ENCODE measurements around the gene FARS2.
"Not testable (repeated sequence)": the region's sequence is repeated elsewhere in the genome, so short reads cannot be mapped to it uniquely, and the experiment has no call there.

FARS2 gene

DNA sequence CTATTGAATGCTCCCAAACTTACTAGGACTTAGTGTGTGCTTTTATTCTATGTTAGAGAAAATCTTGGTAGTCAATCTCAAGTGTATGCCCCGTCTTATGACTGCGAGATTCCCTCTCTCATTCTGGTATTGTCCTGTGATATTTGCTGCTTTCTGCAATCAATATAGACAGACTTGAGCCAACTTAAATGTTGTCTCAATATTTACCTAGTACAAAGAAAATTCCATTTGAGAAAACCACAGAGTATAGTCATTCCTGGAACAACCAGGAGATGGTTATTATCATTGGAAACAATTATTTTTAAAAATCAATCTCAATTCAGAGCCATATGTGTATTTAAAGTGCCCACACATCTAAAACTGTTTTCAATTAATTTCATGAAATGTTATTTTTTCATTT lies 415.4 kb downstream of the FARS2 start:
- H3K27ac ChIP-seq (ENCODE audit: low read depth in 2 of 2, low read length in 2 of 2): no peak overlapping the region
- no peak overlapping the region for H3K9ac ChIP-seq (ENCODE audit: low read depth in 1 of 2, low read length in 2 of 2)
- no peaks in the 10 kb centered on the region for H3K27me3 ChIP-seq (ENCODE audit: control insufficient read depth in 2 of 2, insufficient read depth in 2 of 2, low read length in 2 of 2)
- H3K4me3 ChIP-seq (ENCODE audit: low read length in 2 of 2): no peak overlapping the region
- H3K4me1 ChIP-seq (ENCODE audit: control insufficient read depth in 2 of 2, insufficient read depth in 2 of 2, low read length in 2 of 2): peaks cover 0 to 2% of the 10 kb centered on the region in 2 donors
- no peaks in the 10 kb centered on the region for H3K36me3 ChIP-seq (ENCODE audit: control insufficient read depth in 2 of 2, insufficient read depth in 2 of 2, low read length in 2 of 2)
- H3K9me3 ChIP-seq (ENCODE audit: control insufficient read depth in 2 of 2, low read length in 2 of 2): no peaks in the 10 kb centered on the region

DNA sequence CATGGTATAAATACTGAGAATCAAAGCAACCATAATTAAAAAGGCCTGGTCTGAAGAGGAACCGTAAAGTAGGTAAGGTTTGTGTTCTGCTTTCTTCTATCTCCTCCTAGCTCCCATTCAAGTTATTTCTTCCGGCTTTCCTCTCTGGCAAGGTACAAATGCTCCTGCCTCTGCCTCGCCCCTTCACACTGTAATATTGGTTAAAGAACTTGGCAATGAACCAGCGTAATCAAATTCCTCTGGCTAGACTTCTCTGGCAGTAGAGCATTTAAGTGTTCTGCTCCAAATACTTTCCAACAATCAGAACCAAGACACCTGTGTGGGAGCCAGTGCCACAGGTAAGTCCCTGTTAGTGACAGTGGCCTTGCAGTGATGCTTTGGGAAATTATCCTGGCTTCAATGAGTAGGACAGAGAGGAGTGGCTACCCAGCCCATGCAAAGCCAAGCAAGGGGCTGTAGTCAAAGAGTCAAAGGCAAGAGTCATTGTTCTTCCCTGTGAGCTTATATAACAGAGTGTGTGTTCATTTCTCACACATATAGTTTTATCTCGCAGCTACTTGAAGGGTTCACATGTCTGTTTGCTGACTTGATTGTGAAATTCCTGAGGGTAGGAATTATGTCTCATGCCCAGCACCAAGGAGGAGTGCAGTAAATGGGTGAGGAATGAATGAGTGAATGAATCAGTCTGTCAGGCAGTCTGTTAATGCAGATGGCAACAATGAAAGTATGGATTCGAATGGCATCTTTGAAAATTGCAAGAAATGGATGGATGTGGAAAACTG lies 416.1 kb downstream of the FARS2 start:
- no peaks in the 10 kb centered on the region for H3K36me3 ChIP-seq (ENCODE audit: control insufficient read depth in 2 of 2, insufficient read depth in 2 of 2, low read length in 2 of 2)
- H3K27me3 ChIP-seq (ENCODE audit: control insufficient read depth in 2 of 2, insufficient read depth in 2 of 2, low read length in 2 of 2): no peaks in the 10 kb centered on the region
- no peaks in the 10 kb centered on the region for H3K9me3 ChIP-seq (ENCODE audit: control insufficient read depth in 2 of 2, low read length in 2 of 2)
- no peak overlapping the region for H3K27ac ChIP-seq (ENCODE audit: low read depth in 2 of 2, low read length in 2 of 2)
- no peak overlapping the region for H3K9ac ChIP-seq (ENCODE audit: low read depth in 1 of 2, low read length in 2 of 2)
- no peak overlapping the region for H3K4me3 ChIP-seq (ENCODE audit: low read length in 2 of 2)
- peaks cover 0 to 2% of the 10 kb centered on the region in 2 donors for H3K4me1 ChIP-seq (ENCODE audit: control insufficient read depth in 2 of 2, insufficient read depth in 2 of 2, low read length in 2 of 2)

DNA sequence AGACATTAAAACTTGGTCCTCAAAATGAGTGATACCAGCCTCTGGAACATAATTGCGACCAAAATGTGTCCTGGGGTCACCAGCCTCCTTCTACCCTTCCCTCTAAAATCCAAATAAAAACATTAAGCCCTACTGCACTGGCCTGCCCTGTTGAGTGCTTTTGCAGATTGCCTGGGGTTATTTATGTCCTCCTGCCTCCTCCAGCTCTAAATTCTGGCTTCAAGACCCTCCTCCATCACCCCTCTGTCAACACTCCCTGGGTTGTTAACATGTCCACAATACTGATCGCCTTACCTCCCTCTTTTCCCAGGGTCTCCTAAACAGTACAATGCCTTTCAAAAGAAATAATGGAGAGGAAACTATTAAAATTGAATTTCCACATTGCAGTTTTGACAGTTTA lies 418.0 kb downstream of the FARS2 start:
- no peaks in the 10 kb centered on the region for H3K36me3 ChIP-seq (ENCODE audit: control insufficient read depth in 2 of 2, insufficient read depth in 2 of 2, low read length in 2 of 2)
- no peak overlapping the region for H3K27ac ChIP-seq (ENCODE audit: low read depth in 2 of 2, low read length in 2 of 2)
- H3K4me3 ChIP-seq (ENCODE audit: low read length in 2 of 2): no peak overlapping the region
- H3K4me1 ChIP-seq (ENCODE audit: control insufficient read depth in 2 of 2, insufficient read depth in 2 of 2, low read length in 2 of 2): peaks cover 0 to 2% of the 10 kb centered on the region in 2 donors
- no peaks in the 10 kb centered on the region for H3K9me3 ChIP-seq (ENCODE audit: control insufficient read depth in 2 of 2, low read length in 2 of 2)
- H3K27me3 ChIP-seq (ENCODE audit: control insufficient read depth in 2 of 2, insufficient read depth in 2 of 2, low read length in 2 of 2): no peaks in the 10 kb centered on the region
- no peak overlapping the region for H3K9ac ChIP-seq (ENCODE audit: low read depth in 1 of 2, low read length in 2 of 2)

DNA sequence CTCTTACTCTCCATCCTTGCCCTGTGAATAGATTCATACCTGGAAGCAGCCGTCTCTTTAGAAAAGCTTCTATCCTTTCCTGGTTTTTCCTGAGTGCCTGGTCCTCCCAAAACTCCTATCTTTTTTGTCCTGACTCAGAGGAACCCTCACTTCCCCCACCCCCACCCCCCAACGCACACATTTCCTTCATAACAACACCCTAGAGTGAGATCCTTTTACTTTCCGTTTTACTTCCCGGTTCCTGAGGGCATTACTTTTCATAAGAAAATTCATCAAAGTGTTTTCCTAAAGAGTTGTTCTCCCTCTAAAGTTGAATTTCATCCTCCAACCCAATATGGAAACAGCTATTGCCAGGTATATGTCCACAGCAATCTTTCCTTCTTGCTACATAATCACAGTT lies 418.4 kb downstream of the FARS2 start:
- no peak overlapping the region for H3K9ac ChIP-seq (ENCODE audit: low read depth in 1 of 2, low read length in 2 of 2)
- H3K36me3 ChIP-seq (ENCODE audit: control insufficient read depth in 2 of 2, insufficient read depth in 2 of 2, low read length in 2 of 2): no peaks in the 10 kb centered on the region
- H3K9me3 ChIP-seq (ENCODE audit: control insufficient read depth in 2 of 2, low read length in 2 of 2): no peaks in the 10 kb centered on the region
- H3K27me3 ChIP-seq (ENCODE audit: control insufficient read depth in 2 of 2, insufficient read depth in 2 of 2, low read length in 2 of 2): no peaks in the 10 kb centered on the region
- H3K27ac ChIP-seq (ENCODE audit: low read depth in 2 of 2, low read length in 2 of 2): no peak overlapping the region
- H3K4me1 ChIP-seq (ENCODE audit: control insufficient read depth in 2 of 2, insufficient read depth in 2 of 2, low read length in 2 of 2): peaks cover 0 to 2% of the 10 kb centered on the region in 2 donors
- no peak overlapping the region for H3K4me3 ChIP-seq (ENCODE audit: low read length in 2 of 2)

DNA sequence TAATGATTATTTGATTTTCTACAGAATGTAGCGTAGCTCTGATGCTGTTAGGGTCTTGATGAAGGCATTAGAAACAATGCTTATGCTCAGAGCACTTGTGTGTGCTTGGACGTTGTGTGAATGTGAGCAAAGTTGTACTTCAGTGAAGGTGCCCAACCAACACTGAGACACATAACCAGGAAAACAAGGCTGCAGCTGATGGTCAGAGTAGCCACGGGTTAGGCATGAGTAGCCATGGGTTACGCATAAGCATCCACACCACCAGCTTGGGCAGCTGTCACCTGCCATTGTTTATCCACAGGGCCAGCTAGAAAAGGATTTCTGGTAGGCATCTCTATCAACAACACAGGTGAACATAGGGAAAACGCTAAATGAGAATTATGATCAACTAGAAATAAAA lies 418.8 kb downstream of the FARS2 start:
- Histone ChIP-seq H3K27ac (ENCODE audit: low read depth in 2 of 2, low read length in 2 of 2) (no peak overlapping the region), H3K27me3 (ENCODE audit: control insufficient read depth in 2 of 2, insufficient read depth in 2 of 2, low read length in 2 of 2) (no peaks in the 10 kb centered on the region), H3K9me3 (ENCODE audit: control insufficient read depth in 2 of 2, low read length in 2 of 2) (no peaks in the 10 kb centered on the region), H3K9ac (ENCODE audit: low read depth in 1 of 2, low read length in 2 of 2) (no peak overlapping the region), H3K4me3 (ENCODE audit: low read length in 2 of 2) (no peak overlapping the region), H3K36me3 (ENCODE audit: control insufficient read depth in 2 of 2, insufficient read depth in 2 of 2, low read length in 2 of 2) (no peaks in the 10 kb centered on the region), H3K4me1 (ENCODE audit: control insufficient read depth in 2 of 2, insufficient read depth in 2 of 2, low read length in 2 of 2) (peaks cover 0 to 2% of the 10 kb centered on the region in 2 donors)

DNA sequence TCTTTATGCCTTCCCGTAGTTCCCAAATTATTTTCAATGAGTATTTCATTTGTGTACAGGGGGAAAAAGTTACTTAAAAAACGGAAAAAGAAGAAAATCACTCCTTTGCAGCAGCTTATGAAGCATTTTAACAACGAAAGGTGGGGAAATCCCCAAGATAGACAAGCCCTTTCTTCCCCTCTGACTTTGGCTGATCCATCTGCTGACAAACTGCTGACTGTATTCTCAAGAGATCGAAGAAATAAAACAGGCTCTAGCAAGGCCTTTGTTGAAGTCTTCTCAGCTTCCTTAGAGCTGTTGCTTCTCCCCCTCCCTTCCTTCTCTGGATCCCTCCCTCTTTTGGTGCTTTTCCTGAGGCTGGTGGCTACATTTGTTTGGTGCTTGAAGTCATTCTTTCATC lies 420.2 kb downstream of the FARS2 start:
- Histone ChIP-seq H3K9me3 (ENCODE audit: control insufficient read depth in 2 of 2, low read length in 2 of 2) (no peaks in the 10 kb centered on the region), H3K27me3 (ENCODE audit: control insufficient read depth in 2 of 2, insufficient read depth in 2 of 2, low read length in 2 of 2) (no peaks in the 10 kb centered on the region), H3K4me1 (ENCODE audit: control insufficient read depth in 2 of 2, insufficient read depth in 2 of 2, low read length in 2 of 2) (peaks cover 0 to 2% of the 10 kb centered on the region in 2 donors), H3K27ac (ENCODE audit: low read depth in 2 of 2, low read length in 2 of 2) (no peak overlapping the region), H3K4me3 (ENCODE audit: low read length in 2 of 2) (no peak overlapping the region), H3K36me3 (ENCODE audit: control insufficient read depth in 2 of 2, insufficient read depth in 2 of 2, low read length in 2 of 2) (no peaks in the 10 kb centered on the region), H3K9ac (ENCODE audit: low read depth in 1 of 2, low read length in 2 of 2) (no peak overlapping the region)

DNA sequence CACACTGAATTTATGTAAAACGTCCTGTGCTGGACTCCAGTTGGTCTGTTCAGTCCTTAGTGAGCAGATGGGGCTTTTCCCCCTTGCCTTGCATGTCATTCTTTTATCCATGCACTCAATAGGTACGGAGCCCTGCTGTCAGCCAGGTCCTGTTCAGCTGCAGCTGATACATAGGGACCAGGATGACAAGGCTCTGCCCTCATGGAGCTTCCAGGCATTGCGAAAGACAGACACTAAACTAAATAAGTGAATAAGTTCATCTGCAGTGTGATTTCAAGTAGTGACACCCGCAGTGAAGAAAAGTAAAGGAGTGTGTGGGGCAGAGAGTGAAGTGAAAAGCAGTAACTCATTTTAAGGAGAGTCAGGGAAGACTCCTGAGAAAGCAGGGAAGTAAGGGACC lies 421.2 kb downstream of the FARS2 start:
- H3K4me3 ChIP-seq (ENCODE audit: low read length in 2 of 2): no peak overlapping the region
- no peak overlapping the region for H3K9ac ChIP-seq (ENCODE audit: low read depth in 1 of 2, low read length in 2 of 2)
- H3K9me3 ChIP-seq (ENCODE audit: control insufficient read depth in 2 of 2, low read length in 2 of 2): no peaks in the 10 kb centered on the region
- H3K27me3 ChIP-seq (ENCODE audit: control insufficient read depth in 2 of 2, insufficient read depth in 2 of 2, low read length in 2 of 2): no peaks in the 10 kb centered on the region
- no peaks in the 10 kb centered on the region for H3K36me3 ChIP-seq (ENCODE audit: control insufficient read depth in 2 of 2, insufficient read depth in 2 of 2, low read length in 2 of 2)
- H3K27ac ChIP-seq (ENCODE audit: low read depth in 2 of 2, low read length in 2 of 2): no peak overlapping the region
- H3K4me1 ChIP-seq (ENCODE audit: control insufficient read depth in 2 of 2, insufficient read depth in 2 of 2, low read length in 2 of 2): no peaks in the 10 kb centered on the region

DNA sequence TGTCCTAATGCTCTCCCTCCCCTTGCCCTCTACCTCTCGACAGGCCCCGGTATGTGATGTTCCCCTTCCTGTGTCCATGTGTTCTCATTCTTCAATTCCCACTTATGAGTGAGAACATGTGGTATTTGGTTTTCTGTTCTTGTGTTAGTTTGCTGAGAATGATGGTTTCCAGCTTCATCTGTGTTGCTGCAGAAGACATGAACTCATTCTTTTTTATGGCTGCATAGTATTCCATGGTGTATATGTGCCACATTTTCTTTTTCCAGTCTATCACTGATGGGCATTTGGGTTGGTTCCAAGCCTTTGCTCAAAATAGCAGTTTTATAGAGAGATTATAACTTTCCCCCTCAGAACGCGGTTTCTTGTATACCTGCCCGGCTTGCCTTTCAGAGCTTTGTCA lies 422.4 kb downstream of the FARS2 start:
- not testable (repeated sequence) for H3K4me1 ChIP-seq (ENCODE audit: control insufficient read depth in 2 of 2, insufficient read depth in 2 of 2, low read length in 2 of 2); H3K27ac ChIP-seq (ENCODE audit: low read depth in 2 of 2, low read length in 2 of 2); H3K4me3 ChIP-seq (ENCODE audit: low read length in 2 of 2); H3K9ac ChIP-seq (ENCODE audit: low read depth in 1 of 2, low read length in 2 of 2); H3K36me3 ChIP-seq (ENCODE audit: control insufficient read depth in 2 of 2, insufficient read depth in 2 of 2, low read length in 2 of 2); H3K27me3 ChIP-seq (ENCODE audit: control insufficient read depth in 2 of 2, insufficient read depth in 2 of 2, low read length in 2 of 2); H3K9me3 ChIP-seq (ENCODE audit: control insufficient read depth in 2 of 2, low read length in 2 of 2)

DNA sequence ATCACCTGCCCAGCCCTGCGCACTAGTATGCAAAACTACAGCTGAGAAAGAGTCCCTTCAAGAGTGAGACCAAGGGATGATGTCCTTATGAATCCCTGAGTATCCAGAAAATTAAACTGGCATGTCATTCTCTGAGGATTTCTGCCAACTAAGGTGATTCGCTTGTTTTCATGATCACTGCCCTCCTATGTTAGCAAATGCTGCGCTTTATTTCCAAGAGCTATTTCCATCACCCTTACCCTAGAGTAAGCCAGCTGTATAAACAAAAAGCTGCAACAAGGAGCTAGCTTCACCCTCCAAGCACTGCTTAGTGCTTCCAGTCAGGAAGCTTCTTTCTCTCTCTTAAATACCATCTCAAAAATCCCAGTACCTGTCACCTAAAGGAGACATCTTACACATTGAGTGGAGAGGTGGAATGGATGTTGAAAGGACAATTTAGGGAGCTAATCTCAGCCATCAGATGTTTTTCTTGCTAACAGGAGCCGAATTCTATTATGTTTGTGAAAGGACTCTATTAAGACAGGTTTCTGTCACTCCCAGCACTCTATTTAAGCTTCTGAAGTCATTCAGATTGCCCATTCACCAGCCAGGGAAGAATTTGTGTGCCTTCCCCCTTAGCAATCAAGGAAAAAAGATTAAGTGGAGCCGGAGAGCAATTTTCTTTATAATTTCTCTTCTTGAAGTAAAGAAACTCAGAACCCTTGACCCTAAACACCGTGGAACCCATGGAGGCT lies 423.2 kb downstream of the FARS2 start:
- Histone ChIP-seq H3K36me3 (ENCODE audit: control insufficient read depth in 2 of 2, insufficient read depth in 2 of 2, low read length in 2 of 2) (no peaks in the 10 kb centered on the region), H3K4me1 (ENCODE audit: control insufficient read depth in 2 of 2, insufficient read depth in 2 of 2, low read length in 2 of 2) (no peaks in the 10 kb centered on the region), H3K27me3 (ENCODE audit: control insufficient read depth in 2 of 2, insufficient read depth in 2 of 2, low read length in 2 of 2) (no peaks in the 10 kb centered on the region), H3K9ac (ENCODE audit: low read depth in 1 of 2, low read length in 2 of 2) (no peak overlapping the region), H3K9me3 (ENCODE audit: control insufficient read depth in 2 of 2, low read length in 2 of 2) (no peaks in the 10 kb centered on the region), H3K4me3 (ENCODE audit: low read length in 2 of 2) (no peak overlapping the region), H3K27ac (ENCODE audit: low read depth in 2 of 2, low read length in 2 of 2) (no peak overlapping the region)

DNA sequence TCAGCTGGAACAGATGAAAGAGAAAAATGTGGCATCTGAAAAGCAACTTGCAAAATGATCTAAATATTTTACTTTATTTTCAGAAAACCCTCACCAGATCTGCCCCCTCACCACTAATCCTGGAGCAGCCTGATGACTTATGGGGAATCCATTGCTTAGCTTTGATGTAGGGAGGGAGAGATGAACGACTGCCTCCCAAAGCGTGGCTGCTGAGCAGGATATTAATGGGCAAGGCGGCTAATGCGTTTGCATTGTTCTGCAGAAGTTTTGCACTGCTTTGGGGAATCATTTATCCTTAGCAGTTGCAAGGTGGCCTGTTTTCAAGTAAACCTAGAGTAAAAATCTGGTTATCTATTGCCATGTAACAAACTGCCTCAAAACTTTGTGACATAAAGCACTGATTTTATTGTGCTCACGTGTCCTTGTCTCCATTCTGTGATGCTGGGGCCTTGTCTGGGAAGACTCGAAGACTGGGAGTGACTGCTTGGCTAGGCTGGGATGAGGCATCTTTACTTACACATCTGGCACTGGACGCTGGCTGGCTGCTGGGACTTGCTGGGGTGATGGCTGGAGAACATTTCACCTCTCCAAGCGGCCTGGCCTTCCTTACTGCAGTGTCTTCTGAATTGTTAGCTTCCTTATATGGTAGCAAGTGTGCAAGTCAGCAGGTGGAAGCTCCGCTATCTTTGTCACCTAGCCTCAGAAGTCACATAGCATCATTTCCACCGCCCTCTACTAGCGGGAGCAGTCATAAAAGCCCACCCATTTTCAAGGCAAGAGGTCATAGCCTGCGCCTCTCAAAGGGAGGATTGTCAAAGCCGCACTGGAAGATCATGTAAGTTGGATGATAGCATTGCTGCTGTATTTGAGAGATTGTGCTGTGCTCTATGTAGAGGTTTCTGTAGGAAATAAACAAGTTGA lies 432.2 kb downstream of the FARS2 start:
- H3K4me3 ChIP-seq (ENCODE audit: low read length in 2 of 2): no peak overlapping the region
- no peaks in the 10 kb centered on the region for H3K9me3 ChIP-seq (ENCODE audit: control insufficient read depth in 2 of 2, low read length in 2 of 2)
- H3K4me1 ChIP-seq (ENCODE audit: control insufficient read depth in 2 of 2, insufficient read depth in 2 of 2, low read length in 2 of 2): peaks cover 0 to 3% of the 10 kb centered on the region in 2 donors
- no peak overlapping the region for H3K9ac ChIP-seq (ENCODE audit: low read depth in 1 of 2, low read length in 2 of 2)
- H3K27me3 ChIP-seq (ENCODE audit: control insufficient read depth in 2 of 2, insufficient read depth in 2 of 2, low read length in 2 of 2): no peaks in the 10 kb centered on the region
- no peaks in the 10 kb centered on the region for H3K36me3 ChIP-seq (ENCODE audit: control insufficient read depth in 2 of 2, insufficient read depth in 2 of 2, low read length in 2 of 2)
- H3K27ac ChIP-seq (ENCODE audit: low read depth in 2 of 2, low read length in 2 of 2): no peak overlapping the region

Data from mucosa of rectum (tissue), 2 donors.